MM.1S (cell line): Measurements from ENCODE around the gene KLF1.
"Not testable (repeated sequence)": the region's sequence is repeated elsewhere in the genome, so short reads cannot be mapped to it uniquely, and the experiment has no call there.

ENCODE experiments used
- DNase-seq: peaks from one replicate; pipeline ENCODE4 v3.0.0-alpha.2; 2015
- H2AFZ ChIP-seq: fragments of 300-600 bp; sonication (generic); 2 replicates; pipeline ENCODE4 v1.6.0; 2016; ENCODE audit warnings: antibody characterized with exemption, low read length
- H3F3A ChIP-seq: fragments of 300-600 bp; sonication (generic); 2 replicates; pipeline ENCODE4 v1.6.1; 2016; ENCODE audit warnings: mild to moderate bottlenecking, antibody characterized with exemption, low read length, moderate library complexity, mixed read lengths; ENCODE audit not compliant: insufficient read depth
- H3K27ac ChIP-seq: fragments of 300-600 bp; sonication (generic); 2 replicates; pipeline ENCODE4 v1.5.1; 2016; ENCODE audit warnings: mild to moderate bottlenecking, low read length
- H3K27me3 ChIP-seq: fragments of 300-600 bp; sonication (generic); replicated peaks from 2 replicates; pipeline ENCODE4 v1.6.0; 2016; ENCODE audit warnings: low read length; ENCODE audit not compliant: insufficient read depth
- H3K36me3 ChIP-seq: fragments of 300-600 bp; sonication (generic); replicated peaks from 2 replicates; pipeline ENCODE4 v1.6.1; 2016; ENCODE audit warnings: mild to moderate bottlenecking, low read length, mixed read lengths; ENCODE audit not compliant: insufficient read depth
- H3K4me1 ChIP-seq: fragments of 300-600 bp; sonication (generic); 2 replicates; pipeline ENCODE4 v1.6.1; 2016; ENCODE audit warnings: low read length, mixed read lengths
- H3K4me2 ChIP-seq: fragments of 300-600 bp; sonication (generic); 2 replicates; pipeline ENCODE4 v1.6.0; 2016; ENCODE audit warnings: low read depth, low read length
- H3K4me3 ChIP-seq: fragments of 300-600 bp; sonication (generic); 2 replicates; pipeline ENCODE4 v1.5.1; 2016; ENCODE audit warnings: low read length, mixed read lengths
- H3K79me2 ChIP-seq: fragments of 300-600 bp; sonication (generic); 2 replicates; pipeline ENCODE4 v1.6.1; 2016; ENCODE audit warnings: mixed run types, low read length, mixed read lengths
- H3K9ac ChIP-seq: fragments of 300-600 bp; sonication (generic); 2 replicates; pipeline ENCODE4 v1.6.1; 2016; ENCODE audit warnings: low read length, mixed read lengths
- H3K9me2 ChIP-seq: fragments of 300-600 bp; sonication (generic); replicated peaks from 2 replicates; pipeline ENCODE4 v1.6.1; 2016; ENCODE audit warnings: mild to moderate bottlenecking, low read length, mixed read lengths; ENCODE audit not compliant: insufficient read depth
- H3K9me3 ChIP-seq: fragments of 300-600 bp; sonication (generic); replicated peaks from 2 replicates; pipeline ENCODE4 v1.6.1; 2016; ENCODE audit warnings: mild to moderate bottlenecking, low read length, mixed read lengths; ENCODE audit not compliant: insufficient read depth
- H4K20me1 ChIP-seq: fragments of 300-600 bp; sonication (generic); 2 replicates; pipeline ENCODE4 v1.6.1; 2016; ENCODE audit warnings: mild to moderate bottlenecking, low read length, moderate library complexity, mixed read lengths; ENCODE audit not compliant: insufficient read depth
- CTCF ChIP-seq: fragments of 300-600 bp; sonication (generic); IDR thresholded peaks from 2 replicates; pipeline ENCODE4 v1.5.1; 2016; ENCODE audit warnings: antibody characterized with exemption, low read length, mixed read lengths
- EZH2 ChIP-seq: fragments of 300-600 bp; sonication (generic); optimal IDR thresholded peaks from 2 replicates; pipeline ENCODE3; 2017; ENCODE audit warnings: low read depth, mild to moderate bottlenecking, antibody characterized with exemption, low read length, mixed read lengths
- EZH2phosphoT487 ChIP-seq: fragments of 300-600 bp; sonication (generic); IDR thresholded peaks from 2 replicates; pipeline ENCODE4 v1.6.1; 2018; ENCODE audit warnings: antibody characterized with exemption, low read length

Gene KLF1

GRCh38 chr19:12858041-12858928 lies 28.7 kb downstream of the KLF1 start:
- Histone ChIP-seq H3K27ac (no peak overlapping the region), H3K9me2 (no peaks in the 10 kb centered on the region), H3K79me2 (no peaks in the 10 kb centered on the region), H3K9me3 (no peaks in the 10 kb centered on the region), H4K20me1 (no peaks in the 10 kb centered on the region), H3K4me3 (no peak overlapping the region), H2AFZ (no peak overlapping the region), H3K4me2 (no peak overlapping the region), H3F3A (no peaks in the 10 kb centered on the region), H3K9ac (no peak overlapping the region), H3K36me3 (no peaks in the 10 kb centered on the region), H3K27me3 (peaks cover 23% of the 10 kb centered on the region), H3K4me1 (no peaks in the 10 kb centered on the region)
- TF ChIP-seq EZH2phosphoT487 (no peak), CTCF (no peak), EZH2 (no peak)
- no peak for DNase-seq

- Histone ChIP-seq H2AFZ (no peak overlapping the region), H3K36me3 (no peaks in the 10 kb centered on the region), H3K9ac (no peak overlapping the region), H3K9me3 (no peaks in the 10 kb centered on the region), H4K20me1 (no peaks in the 10 kb centered on the region), H3K79me2 (no peaks in the 10 kb centered on the region), H3K4me1 (no peaks in the 10 kb centered on the region), H3K27me3 (peaks cover 10% of the 10 kb centered on the region; the same call in 1 of the 2 replicates), H3K27ac (no peak overlapping the region), H3K4me3 (no peak overlapping the region), H3K4me2 (no peak overlapping the region), H3K9me2 (no peaks in the 10 kb centered on the region), H3F3A (no peaks in the 10 kb centered on the region)
- no peak for DNase-seq
- TF ChIP-seq CTCF (no peak), EZH2 (no peak), EZH2phosphoT487 (no peak)
Measured at GRCh38 chr19:12856653-12857052, 30.3 kb downstream of the KLF1 start.

GRCh38 chr19:12847159-12848139 lies 39.6 kb downstream of the KLF1 start:
- H3K4me3 ChIP-seq = peak overlapping the region; percentile 55
- DNase-seq = peak; percentile 75
- no peaks in the 10 kb centered on the region for H3K9me3 ChIP-seq
- peaks cover 55% of the 10 kb centered on the region for H3K27me3 ChIP-seq
- no peaks in the 10 kb centered on the region for H3K79me2 ChIP-seq
- no peaks in the 10 kb centered on the region for H4K20me1 ChIP-seq
- peak overlapping the region; percentile 74 for H2AFZ ChIP-seq
- H3K4me2 ChIP-seq = peak overlapping the region; percentile 98
- H3K27ac ChIP-seq = no peak overlapping the region
- H3K9me2 ChIP-seq = no peaks in the 10 kb centered on the region
- no peaks in the 10 kb centered on the region for H3F3A ChIP-seq
- no peaks in the 10 kb centered on the region for H3K36me3 ChIP-seq
- peak; percentile 98 for TF ChIP-seq CTCF
- no peak for TF ChIP-seq EZH2phosphoT487
- H3K9ac ChIP-seq = no peak overlapping the region; the same call in 1 of the 2 replicates
- peaks cover 8% of the 10 kb centered on the region; the same call in 1 of the 2 replicates for H3K4me1 ChIP-seq

- H4K20me1 ChIP-seq, H3K9ac ChIP-seq, H2AFZ ChIP-seq, H3K4me2 ChIP-seq, H3K27ac ChIP-seq, H3K9me3 ChIP-seq, H3K36me3 ChIP-seq, H3K9me2 ChIP-seq, H3F3A ChIP-seq, H3K79me2 ChIP-seq, DNase-seq, H3K4me3 ChIP-seq, H3K4me1 ChIP-seq: not testable (repeated sequence)
- H3K27me3 ChIP-seq = peaks cover 62% of the 10 kb centered on the region
Measured at GRCh38 chr19:12846613-12847012, 40.4 kb downstream of the KLF1 start.
